ENCODE measurements around the gene LRRC8D. TPM values are rescaled to one million over a fixed set of nuclear protein-coding genes. Genes with fewer than 3 reads are reported as not detected.

LRRC8D gene
- total RNA-seq, 1 donor from 2014 or later: 6.2 TPM

DNA sequence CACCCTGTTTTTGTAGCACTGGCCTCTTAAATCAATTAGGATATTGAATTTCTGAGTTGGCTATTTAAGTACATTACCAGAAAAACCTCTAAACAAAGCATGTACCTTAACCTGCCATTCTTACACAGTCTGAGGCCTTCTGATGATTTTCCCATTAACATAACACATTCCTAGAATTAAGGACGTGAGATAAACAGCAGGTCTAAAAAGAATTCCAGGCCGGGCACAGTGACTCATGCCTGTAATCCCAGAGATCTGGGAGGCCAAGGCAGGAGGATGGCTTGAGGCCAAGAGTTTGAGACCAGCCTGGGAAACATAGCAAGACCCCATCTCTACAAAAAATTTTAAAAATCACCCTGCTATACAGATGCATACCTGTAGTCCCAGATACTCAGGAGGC, 18.0 kb upstream of the LRRC8D start:
- ATAC-seq (no peak), DNase-seq (ENCODE audit: missing footprints) (no peak)
- intact Hi-C loops (cut with DNase I): loop anchor here (2.0 kb wide), 1 partner anchor 32 kb away; no protein-coding TSS in a partner anchor

DNA sequence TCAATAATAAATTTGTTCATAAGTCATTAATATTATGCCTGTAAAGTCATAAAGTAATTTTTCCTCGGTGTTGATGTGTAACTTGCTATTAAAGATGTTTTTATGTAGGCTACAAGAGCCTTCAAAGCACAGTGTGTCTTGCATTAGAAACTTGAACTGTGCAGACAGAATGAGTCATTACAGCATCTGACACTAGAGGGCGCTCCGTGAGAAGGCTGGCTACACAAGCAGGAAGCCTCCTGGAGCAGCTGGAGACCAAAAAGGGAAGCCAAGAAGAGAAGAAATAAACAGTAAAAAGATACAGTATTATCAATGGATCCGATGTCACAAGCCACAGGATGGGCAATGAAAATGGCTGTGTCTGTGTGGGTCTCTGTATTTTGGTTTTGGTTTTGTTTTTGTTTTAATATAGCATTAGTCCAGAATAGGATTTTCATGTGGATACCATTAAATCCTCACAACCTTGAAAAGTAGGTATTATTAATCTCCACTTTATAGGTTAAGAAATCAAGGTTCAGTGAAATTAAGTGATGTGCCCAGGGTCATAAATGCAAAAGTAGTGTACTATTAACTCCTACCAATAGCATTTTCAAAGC, 16.1 kb upstream of the LRRC8D start:
- DNase-seq (ENCODE audit: missing footprints) (peak; percentile 85), ATAC-seq (peak; percentile 89)
- intact Hi-C loops (cut with DNase I): loop anchor here (1.0 kb wide), 1 partner anchor 183 kb away; no protein-coding TSS in a partner anchor

DNA sequence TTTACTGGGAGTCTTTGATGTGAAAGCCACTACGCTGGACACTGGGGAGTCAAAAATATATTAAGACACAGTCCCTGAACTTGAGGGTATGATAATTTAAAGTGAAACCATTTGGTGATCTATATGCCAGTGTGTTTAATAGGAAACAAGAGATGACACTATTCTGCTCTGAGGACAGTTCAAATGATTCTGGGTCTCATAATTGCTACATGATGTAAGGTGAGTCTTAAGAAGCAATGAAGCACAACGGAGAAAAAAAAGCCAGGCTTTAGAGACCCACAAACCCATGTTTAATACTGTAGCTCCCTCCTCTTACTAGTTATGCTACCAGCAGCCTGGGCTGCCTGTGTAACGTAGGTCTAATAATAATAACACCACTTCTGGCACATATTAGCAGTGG, 14.2 kb upstream of the LRRC8D start:
- DNase-seq (ENCODE audit: missing footprints): no peak
- intact Hi-C loops (cut with DNase I): no loop called here

DNA sequence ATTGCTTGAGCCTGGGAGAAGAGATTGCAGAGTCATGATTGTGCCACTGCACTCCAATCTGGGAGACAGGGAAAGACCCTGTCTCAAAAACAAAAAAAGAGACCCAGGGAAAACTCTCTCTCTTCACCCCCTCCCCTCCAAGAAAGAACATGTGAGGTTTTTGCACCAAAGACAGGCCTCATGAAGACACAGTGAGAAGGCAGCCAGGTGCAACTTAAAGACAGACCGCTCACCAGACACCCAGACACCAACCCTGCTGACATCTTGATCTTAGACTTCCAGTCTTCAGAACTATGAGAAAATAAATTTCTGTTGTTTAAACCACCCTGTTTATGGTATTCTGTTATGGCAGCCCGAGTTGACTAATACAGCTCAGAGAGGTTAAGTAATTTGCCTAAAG, 13.3 kb upstream of the LRRC8D start:
- intact Hi-C loops (cut with DNase I): no loop called here
- DNase-seq (ENCODE audit: missing footprints): no peak
- ATAC-seq: no peak

More for the DNA sequence above, 14.2 kb upstream of the LRRC8D start:
- ATAC-seq: no peak

DNA sequence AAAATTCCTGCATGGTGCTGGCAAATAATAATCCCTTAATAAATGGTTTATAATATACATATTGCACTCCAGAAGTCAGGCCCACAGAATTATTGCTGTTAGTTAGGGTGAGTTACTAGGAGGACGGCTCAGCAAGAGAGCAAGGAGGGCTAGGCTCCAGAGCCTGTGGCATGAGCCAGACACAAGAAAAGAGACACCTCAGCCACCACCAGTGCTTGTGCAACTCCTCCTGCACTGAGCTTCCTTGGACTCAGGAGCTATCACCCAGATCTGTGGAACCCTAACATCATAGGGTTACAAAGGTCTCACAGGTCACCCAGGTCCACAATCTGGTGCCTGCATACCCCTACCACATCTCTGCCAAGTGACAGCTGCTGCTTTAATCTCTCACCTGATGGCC, 12.8 kb upstream of the LRRC8D start:
- intact Hi-C loops (cut with DNase I): no loop called here
- ATAC-seq (no peak), DNase-seq (ENCODE audit: missing footprints) (no peak)

DNA sequence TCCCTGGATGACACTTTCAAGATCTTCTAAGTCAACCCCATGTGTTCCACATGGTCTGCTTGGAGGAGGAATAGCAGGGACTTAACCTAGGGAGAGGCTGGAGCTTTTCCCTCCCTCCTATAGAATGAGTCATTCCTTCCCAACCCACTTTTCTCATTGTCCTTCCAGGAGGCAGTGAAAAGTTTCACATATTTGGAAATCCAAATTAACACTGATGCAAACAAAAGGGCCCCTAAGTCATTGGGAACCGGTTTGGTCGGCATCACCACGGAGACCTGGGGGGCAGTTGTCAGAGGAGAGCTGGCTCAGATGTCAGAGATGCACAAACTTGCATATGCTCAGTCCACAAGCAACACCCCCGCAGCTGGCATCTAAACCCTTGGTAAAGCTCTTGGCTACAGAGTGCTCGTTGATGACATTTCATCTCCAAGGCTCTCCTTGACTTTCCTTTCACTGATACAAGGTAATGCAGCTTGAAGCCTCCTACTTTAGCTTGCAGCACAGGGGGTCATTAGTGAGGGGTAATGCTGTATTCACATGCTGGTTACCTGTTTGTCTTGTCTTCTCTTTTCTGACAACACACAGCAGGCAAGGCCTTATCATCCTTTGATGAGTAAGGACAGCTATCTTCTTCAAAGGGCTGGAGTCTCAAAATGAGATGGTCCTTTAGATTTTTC, 12.3 kb upstream of the LRRC8D start:
- intact Hi-C loops (cut with DNase I): no loop called here
- DNase-seq (ENCODE audit: missing footprints) (no peak), ATAC-seq (no peak)

DNA sequence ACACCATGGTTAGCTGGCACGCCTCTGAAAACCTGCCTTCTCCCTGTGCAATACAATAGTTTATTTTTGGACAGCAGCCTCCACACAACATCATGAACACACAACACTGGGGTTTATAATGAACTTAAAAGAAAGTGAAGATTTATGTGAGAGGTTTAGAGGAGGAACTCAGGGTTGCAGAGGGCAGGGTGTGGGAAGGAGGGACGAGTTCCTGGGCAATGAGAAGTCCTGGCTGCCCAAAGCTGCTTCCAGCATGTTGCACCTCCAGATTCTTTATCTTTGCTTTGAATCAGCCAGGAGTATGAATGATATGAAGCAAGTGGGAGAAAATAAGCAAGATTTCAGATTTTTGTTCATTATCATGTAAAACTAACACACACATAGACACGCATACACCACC, 11.3 kb upstream of the LRRC8D start:
- intact Hi-C loops (cut with DNase I): no loop called here
- no peak for DNase-seq (ENCODE audit: missing footprints)
- no peak for ATAC-seq

DNA sequence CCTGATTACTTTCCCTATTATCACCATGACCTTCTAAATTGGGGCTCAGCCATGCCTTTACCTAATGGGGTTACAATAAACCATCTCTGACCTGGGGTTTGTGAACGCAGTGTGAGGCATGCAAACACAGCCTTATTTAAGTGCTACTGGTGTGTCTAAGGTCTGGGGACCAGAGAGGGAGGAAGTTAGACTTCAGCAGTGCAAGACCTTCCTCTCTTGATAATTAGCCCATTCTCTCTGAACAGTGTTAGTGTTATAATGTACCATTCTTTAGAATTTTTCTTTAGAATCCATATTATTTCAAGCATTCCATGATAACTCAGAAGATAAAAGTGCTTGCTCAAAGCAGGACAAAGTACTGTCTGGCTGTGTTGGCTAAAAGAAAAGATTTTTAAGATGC, 10.5 kb upstream of the LRRC8D start:
- DNase-seq (ENCODE audit: missing footprints): no peak
- ATAC-seq: no peak
- intact Hi-C loops (cut with DNase I): no loop called here

DNA sequence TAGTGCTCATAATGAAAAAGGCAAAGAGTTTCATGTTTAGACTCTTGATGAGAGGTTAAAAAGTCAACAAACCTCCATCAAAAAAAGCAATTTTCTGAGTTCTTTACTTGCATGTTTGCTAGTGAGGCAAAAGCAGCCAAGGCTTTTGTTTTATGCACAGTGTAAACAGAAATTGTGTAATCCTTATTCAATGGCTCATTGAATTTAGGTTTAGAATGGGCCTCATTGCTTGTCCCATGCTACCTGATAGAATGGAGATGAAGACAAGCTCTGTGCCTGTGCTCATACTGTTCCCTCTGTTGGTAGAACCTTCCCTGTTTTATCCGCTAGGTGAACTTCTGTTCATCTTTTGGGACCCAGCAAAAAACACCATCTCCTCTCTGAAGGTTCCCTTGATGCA, 10.0 kb upstream of the LRRC8D start:
- ATAC-seq: no peak
- intact Hi-C loops (cut with DNase I): no loop called here
- DNase-seq (ENCODE audit: missing footprints): no peak

DNA sequence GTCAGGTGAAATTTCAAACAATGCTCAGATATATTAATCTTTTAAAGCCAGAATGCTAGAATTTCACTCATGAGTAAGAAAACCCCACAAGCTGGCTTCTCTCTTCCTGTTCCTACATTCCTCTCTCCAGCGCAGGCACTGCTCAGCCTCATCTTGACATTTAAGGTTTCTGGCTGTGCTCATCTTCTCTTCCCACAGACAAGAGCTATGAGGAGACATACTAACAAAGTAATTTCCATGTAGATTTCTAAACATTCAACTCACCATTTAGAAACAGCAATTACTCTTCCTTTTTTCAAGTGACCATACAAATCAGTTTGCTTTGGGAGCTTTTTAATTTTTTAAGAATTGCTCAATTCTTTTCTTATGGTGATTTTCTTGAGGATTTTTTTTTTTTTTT, 7.8 kb upstream of the LRRC8D start:
- DNase-seq (ENCODE audit: missing footprints): no peak
- ATAC-seq: no peak
- intact Hi-C loops (cut with DNase I): no loop called here

DNA sequence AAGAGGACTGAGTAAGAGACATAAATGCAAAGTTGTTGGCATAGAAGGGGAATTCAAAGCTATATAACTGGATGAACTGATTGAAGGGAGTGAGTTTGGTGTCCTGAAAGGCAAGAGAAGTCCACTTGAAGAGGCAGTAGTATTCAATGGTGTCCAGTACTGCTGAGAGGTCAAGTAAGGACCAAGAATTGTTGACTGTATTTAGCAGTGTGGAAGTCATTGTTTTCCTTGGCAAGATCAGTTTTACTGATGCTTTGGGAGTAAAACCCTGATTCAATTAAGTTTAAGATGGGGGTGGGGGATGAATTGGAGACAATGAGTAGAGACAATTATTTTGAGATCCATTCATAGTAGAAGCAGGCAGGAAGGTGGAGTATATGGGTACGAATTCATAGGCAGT, 5.8 kb upstream of the LRRC8D start:
- DNase-seq (ENCODE audit: missing footprints) (no peak), ATAC-seq (no peak)
- intact Hi-C loops (cut with DNase I): no loop called here

DNA sequence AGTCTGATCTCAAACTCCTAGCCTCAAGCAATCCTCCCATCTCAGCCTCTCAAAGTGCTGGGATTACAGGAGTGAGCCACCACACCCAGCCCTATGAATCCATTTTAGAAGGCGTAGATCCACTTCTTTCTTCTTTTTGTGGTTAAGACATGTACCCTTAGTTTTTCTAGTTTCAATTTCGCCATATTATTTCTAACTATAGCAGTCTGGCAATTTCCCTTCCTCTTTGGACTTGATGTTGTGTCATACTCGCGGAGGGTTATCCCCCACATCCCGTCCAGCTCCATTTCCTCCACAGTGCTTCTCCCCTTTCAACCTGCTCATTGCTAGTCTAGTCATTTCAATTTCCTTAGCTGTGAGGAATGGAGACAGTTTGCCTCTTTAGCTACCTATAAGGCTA, 5.2 kb upstream of the LRRC8D start:
- ATAC-seq (peak; percentile 51), DNase-seq (ENCODE audit: missing footprints) (no peak)
- intact Hi-C loops (cut with DNase I): no loop called here

DNA sequence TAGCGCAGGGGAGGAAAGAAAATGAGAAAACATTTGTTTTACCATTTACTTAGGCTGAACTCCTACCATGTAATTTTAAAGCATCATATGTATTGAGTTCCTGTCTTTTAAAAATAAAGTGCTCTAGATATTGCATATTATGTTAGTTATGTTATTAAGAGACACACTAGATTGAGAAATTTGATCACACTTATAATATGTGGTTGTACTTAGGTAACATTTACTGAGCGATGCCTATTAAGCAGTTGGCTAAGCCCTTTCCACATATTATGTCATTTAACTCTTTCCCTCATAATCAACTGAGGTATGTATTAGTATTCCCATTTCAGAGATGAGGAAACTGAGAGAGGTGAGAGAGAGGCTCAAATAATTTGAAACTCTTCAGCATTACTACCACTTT, 4.5 kb upstream of the LRRC8D start:
- DNase-seq (ENCODE audit: missing footprints) (no peak), ATAC-seq (no peak)

DNA sequence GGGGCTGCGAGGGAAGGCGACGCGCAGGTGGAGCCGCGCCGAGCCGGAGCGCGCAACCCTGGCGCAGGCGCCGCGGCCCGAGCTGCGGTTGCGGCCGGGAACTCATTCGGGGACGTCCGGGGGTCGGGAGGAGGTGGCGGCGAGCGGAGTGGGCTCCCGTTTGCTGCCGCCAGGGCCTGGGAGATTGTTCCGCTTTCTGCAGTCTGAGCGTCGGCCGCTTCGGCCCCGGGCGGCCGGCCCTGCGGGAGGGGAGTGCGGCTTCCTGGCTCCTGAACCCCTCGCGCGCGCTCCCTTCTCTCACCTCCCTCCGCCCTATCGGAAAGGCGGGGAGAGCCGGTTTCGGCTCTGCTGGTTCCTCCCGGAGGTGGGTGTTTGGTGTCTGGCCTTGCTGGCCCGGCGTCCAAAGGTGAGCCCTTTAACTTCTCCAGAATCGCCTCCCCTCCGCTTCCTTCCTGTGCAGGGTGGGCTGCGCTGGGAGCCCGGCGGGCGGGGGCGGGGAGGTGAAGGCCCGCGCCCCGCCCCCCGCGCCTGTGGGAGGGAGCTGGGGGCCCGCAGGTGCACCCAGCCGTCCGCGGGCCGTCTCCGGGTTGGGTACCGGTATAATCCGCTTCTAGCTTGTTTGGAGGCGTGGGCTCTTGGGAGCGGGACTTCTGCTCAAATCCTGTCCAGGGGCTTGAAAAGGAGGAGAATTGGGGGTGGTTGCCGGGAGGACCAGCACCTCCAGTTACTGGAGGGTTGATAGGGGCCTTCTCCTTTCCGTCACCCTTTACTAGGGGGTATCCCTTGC, 683 bp downstream of the LRRC8D start:
- intact Hi-C loops (cut with DNase I): loop anchor here (5.0 kb wide), 1 partner anchor 166 kb away; no protein-coding TSS in a partner anchor
- peak; percentile 80 for DNase-seq (ENCODE audit: missing footprints)
- ATAC-seq: peak; percentile 25

More for the DNA sequence above, 4.5 kb upstream of the LRRC8D start:
- intact Hi-C loops (cut with DNase I): no loop called here

DNA sequence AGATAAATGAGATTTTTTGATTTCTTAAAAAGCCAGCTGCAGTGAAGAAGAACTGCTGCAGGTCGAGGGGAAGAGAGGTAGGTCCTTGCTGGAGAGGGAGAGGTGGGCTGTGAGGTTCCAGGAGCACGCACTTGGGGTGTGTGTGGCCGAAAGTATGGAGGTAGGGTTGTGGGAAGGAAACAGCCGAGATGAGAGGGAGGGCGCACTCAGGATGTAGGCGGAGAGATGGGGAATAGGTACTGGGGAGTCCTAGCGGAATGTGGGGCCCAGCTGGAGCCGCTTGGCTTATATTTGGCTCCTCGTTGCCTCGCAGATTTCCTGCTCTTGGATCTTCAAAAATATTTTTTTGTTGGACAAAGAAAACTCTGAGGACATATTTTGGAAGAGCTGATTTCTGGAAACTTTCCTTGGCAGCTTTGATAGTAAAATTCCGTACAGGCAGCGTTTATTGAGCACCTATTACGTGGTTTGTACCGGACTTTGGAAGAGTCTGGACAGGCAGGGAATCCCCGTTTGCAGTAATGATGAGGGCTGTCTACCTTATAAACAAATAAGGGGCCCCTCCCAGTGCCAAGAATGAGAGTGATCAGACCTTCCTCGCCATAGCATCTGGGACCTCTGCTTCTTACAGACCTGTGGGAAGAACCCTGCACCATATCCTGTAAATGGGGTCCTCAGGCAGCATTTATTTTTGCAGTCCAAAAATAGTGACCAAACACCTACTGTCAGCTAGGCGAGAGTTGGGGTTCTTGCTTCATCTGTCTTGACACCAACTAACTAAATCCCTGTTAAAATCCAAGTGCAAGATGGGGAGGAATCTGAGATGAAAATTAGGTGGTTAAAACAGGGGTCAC, 1.5 kb downstream of the LRRC8D start:
- intact Hi-C loops (cut with DNase I): loop anchor here (5.0 kb wide), 1 partner anchor 165 kb away; no protein-coding TSS in a partner anchor
- ATAC-seq: no peak
- no peak for DNase-seq (ENCODE audit: missing footprints)

DNA sequence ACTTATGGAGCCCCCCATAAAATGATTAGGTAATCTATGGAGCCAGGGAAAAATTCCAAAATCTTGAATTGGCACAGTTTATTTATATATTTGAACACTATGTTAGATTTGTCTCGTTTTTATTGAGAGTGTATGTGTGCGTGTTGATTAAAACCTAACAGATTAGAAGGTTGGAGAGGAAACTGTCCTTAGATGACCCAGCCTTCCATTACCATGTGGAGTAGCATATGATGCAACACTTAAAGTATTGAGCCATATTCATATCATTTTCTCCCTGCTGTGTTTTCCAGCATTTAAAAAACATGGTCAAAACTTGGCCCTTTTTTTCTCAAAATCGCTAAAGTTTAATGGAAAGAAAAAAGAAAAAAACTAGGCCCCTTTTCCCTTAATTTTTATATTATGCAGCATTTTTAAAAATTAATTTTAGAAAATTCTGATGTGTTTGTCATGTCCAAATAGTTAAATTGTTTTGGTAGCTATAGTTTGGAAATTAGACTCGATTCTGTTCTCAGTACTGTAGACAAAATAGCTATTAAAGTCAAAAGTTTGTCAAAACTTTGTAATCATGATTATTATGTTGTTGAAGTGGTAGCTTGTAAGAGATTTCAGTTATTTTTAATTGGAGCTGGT, 2.3 kb downstream of the LRRC8D start:
- DNase-seq (ENCODE audit: missing footprints): no peak
- peak; percentile 51 for ATAC-seq
- intact Hi-C loops (cut with DNase I): loop anchor here (5.0 kb wide), 1 partner anchor 164 kb away; no protein-coding TSS in a partner anchor

DNA sequence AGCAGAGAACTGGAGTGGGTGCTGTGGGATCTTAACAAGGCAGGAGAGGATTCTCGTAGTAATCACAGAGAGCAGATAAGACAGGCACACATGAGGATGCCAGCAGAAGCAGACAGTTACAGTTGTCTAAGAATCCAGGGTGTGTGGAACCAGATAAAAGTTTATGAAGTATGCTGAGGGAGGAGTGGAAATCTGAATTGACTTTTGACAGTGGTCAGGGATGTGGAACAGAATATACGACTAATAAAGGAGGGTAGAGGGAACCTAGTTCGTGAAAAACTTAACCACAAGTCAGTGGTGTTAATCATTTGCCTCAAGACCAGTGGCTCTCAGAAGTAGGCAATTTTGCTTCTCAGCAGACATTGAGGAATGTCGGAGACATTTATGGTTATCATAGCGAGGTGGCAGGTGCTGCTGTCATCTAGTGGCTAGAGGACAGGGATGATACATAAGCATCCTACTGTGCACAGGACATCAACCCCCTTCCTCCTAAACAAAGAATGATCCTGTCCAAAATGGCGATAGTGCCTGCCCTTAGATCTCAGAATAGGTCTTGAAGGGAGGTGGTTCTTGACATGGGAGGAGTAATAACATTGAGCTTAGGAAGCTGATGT, 3.0 kb downstream of the LRRC8D start:
- intact Hi-C loops (cut with DNase I): loop anchor here (5.0 kb wide), 1 partner anchor 164 kb away; no protein-coding TSS in a partner anchor
- DNase-seq (ENCODE audit: missing footprints): no peak
- no peak for ATAC-seq

DNA sequence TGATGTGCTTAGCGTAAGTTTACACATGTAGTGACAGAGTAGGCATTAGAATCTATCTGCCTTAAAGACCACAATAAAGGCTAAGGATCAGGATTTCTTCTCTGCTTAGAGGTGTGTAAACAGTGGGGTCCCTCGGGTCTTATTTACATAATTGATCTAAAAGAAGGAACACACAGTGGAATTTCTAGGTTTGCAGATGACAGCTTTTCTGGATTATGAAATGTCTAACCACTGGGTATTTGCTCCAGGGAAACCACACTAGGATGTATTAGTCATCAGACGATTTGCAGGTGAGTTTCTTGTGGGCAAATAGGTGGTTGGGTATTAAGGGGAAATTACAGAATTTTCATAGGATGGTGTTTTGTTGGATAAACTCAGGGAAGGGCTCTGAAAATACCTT, 5.8 kb downstream of the LRRC8D start:
- intact Hi-C loops (cut with DNase I): no loop called here

More for the DNA sequence above, 5.8 kb downstream of the LRRC8D start:
- no peak for DNase-seq (ENCODE audit: missing footprints)
- no peak for ATAC-seq

All from Right ventricle myocardium inferior (tissue), 1 donor.